ENCODE measurements around the gene CST11. TPM values are rescaled to one million over a fixed set of nuclear protein-coding genes. Genes with fewer than 3 reads are reported as not detected.

The CST11 gene
- total and polyA plus RNA-seq, 10 of the 15 experiments (the other 5 are each of a cell fraction or from before 2014, with no cell fraction given), result 0.33 TPM; not detected in 9

DNA sequence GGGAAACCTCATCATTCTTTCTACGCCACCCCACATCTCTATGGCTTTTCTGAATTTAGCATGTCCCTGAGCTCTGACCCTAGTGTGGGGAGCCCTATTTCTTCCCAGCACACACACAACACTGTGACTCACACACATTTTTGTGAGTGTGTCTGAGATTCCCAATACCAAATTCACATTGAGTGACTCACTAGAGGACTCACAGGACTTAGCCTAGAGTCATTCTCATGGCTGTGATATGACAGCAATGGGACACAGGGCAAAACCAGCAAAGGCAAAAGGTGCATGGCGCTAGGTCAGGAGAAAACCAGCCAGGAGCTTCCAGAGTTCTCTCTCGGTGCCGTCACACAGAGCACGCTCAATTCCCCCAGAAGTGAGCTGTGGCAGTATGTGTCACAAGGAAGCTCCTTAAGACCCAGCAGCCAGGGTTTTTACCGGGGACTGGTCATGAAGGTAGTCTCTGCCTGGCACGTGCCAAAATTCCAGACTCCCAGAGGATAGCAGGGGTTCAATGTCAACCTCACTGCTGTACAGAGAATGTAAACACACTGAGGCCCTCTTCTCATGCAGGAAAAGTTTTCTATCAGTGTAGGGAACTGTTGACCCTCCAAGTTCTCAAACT lies 7.0 kb downstream of the CST11 start:
- no peak overlapping the region for H3K9ac ChIP-seq (ENCODE audit: control insufficient read depth, insufficient read depth, low read length)
- no peaks in the 10 kb centered on the region for H3K79me2 ChIP-seq (ENCODE audit: control insufficient read depth, insufficient read depth, low read length)
- no peak overlapping the region for H2AFZ ChIP-seq (ENCODE audit: control insufficient read depth, low read depth, low read length)
- TF ChIP-seq SMAD1 (IDR thresholded peaks at IDR 0.05; ENCODE audit: low read depth, partially characterized antibody), result no peak
- TF ChIP-seq EP300 (IDR thresholded peaks at IDR 0.05; ENCODE audit: borderline replicate concordance in 1 of 2, control insufficient read depth in 1 of 2, low read depth in 2 of 2, low read length in 2 of 2), result no peak
- TF ChIP-seq FOXK2 (IDR thresholded peaks at IDR 0.05), result no peak
- TF ChIP-seq, protein P1, sequence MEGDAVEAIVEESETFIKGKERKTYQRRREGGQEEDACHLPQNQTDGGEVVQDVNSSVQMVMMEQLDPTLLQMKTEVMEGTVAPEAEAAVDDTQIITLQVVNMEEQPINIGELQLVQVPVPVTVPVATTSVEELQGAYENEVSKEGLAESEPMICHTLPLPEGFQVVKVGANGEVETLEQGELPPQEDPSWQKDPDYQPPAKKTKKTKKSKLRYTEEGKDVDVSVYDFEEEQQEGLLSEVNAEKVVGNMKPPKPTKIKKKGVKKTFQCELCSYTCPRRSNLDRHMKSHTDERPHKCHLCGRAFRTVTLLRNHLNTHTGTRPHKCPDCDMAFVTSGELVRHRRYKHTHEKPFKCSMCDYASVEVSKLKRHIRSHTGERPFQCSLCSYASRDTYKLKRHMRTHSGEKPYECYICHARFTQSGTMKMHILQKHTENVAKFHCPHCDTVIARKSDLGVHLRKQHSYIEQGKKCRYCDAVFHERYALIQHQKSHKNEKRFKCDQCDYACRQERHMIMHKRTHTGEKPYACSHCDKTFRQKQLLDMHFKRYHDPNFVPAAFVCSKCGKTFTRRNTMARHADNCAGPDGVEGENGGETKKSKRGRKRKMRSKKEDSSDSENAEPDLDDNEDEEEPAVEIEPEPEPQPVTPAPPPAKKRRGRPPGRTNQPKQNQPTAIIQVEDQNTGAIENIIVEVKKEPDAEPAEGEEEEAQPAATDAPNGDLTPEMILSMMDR (IDR thresholded peaks at IDR 0.05 in 2 of 3, conservative IDR thresholded peaks at IDR 0.05 in 1 of 3; ENCODE audit: control insufficient read depth in 2 of 3, extremely low read depth in 1 of 3, insufficient read depth in 1 of 3, low read depth in 3 of 3, low read length in 3 of 3), result no peak
- no peak for TF ChIP-seq BRCA1 (IDR thresholded peaks at IDR 0.05; ENCODE audit: low read depth, low read length)
- TF ChIP-seq FOS (IDR thresholded peaks at IDR 0.05; ENCODE audit: borderline replicate concordance, extremely low read depth, insufficient read length), result no peak
- H3K4me3 ChIP-seq, result no peak overlapping the region
- CTCF ChIA-PET, result interaction anchor here (0.7 to 3.2 kb wide), 15 partner anchors 9 to 211 kb away, joined by 3 to 14 read pairs (median 7); partner anchors contain the start of genes NAPB and NXT1
- no TSS peak for BruUV-seq (replicated peaks)
- no peaks in the 10 kb centered on the region for H3K27me3 ChIP-seq (replicated peaks in 1 of 2; ENCODE audit: control insufficient read depth in 2 of 2, insufficient read depth in 2 of 2, low read length in 1 of 2)
- intact Hi-C loops (cut with micrococcal nuclease; ENCODE audit: unreplicated experiment) (no loop called here), in situ Hi-C loops (cut with MboI) (no loop called here)
- FAIRE-seq (no peak), ATAC-seq (no peak), DNase-seq (ENCODE audit: low read depth, low spot score) (no peak)
- no peak overlapping the region for H3K4me2 ChIP-seq (ENCODE audit: control insufficient read depth, insufficient read depth)
- H3K4me1 ChIP-seq (ENCODE audit: control insufficient read depth, insufficient read depth, low read length), result peaks cover 3% of the 10 kb centered on the region; the same call in 1 of the 2 replicates
- no peak overlapping the region for H3K27ac ChIP-seq (ENCODE audit: control insufficient read depth, insufficient read depth)
- no peaks in the 10 kb centered on the region for H3K36me3 ChIP-seq (ENCODE audit: control insufficient read depth in 2 of 2, insufficient read depth in 2 of 2, low read length in 1 of 2)
- SMC1A ChIA-PET (ENCODE audit: uncharacterized antibody, unreplicated experiment), result interaction anchor here (0.6 to 2.1 kb wide), 4 partner anchors 38 to 96 kb away, joined by 3 to 8 read pairs (median 3); no protein-coding TSS in a partner anchor
- RAD21 ChIA-PET (ENCODE audit: unreplicated experiment), result interaction anchor here (3.1 kb wide), 1 partner anchor 95 kb away, joined by 23 read pairs; the partner anchor contains the start of gene NXT1
- POLR2A ChIA-PET, result no interaction called here
- WGBS (ENCODE audit: insufficient coverage, insufficient replicate concordance, low lambda C conversion rate, missing lambda C conversion rate), result 63% methylated on average over 7 of the region's 7 CpGs
- no peaks in the 10 kb centered on the region for H3K9me3 ChIP-seq (replicated peaks; ENCODE audit: control insufficient read depth, insufficient read depth, low read length)
- H4K20me1 ChIP-seq (ENCODE audit: control insufficient read depth, insufficient read depth), result no peaks in the 10 kb centered on the region
